H1 (cell line): Measurements from ENCODE around the gene DOK6. TPM values are rescaled to one million over a fixed set of nuclear protein-coding genes. Genes with fewer than 3 reads are reported as not detected.

Source experiments
- CTCF ChIA-PET: fragments of 300-600 bp; sonication (Branson Sonifier 250); formaldehyde crosslinking; loops from one replicate; lab custom pipeline; 2021; ENCODE audit not compliant: partially characterized antibody; lab: Charles Lee
- POLR2A ChIA-PET: fragments of 300-600 bp; sonication (Branson Sonifier 250); formaldehyde crosslinking; loops from one replicate; lab custom pipeline; 2021; ENCODE audit warnings: inconsistent platforms; ENCODE audit not compliant: partially characterized antibody; lab: Charles Lee
- DNase-seq, 2 experiments: peaks; one replicate each; pipeline versions ENCODE4 v3.0.0 to v3.0.0-alpha.2; 2010 to 2022; ENCODE audit warnings: low spot score in 2 of 2, low read depth in 1 of 2, mixed read lengths in 1 of 2
- FAIRE-seq: peaks from 2 replicates; lab custom pipeline; 2011; peaks lifted over from hg19 to GRCh38; lab: Jason Lieb, UNC
- H2AFZ ChIP-seq: 2 replicates; pipeline ENCODE4 v1.8.1; 2012; ENCODE audit warnings: low read length, inconsistent platforms
- H2AK5ac ChIP-seq: 2 replicates; pipeline ENCODE4 v1.6.1; 2013; ENCODE audit warnings: low read depth, low read length
- H2BK120ac ChIP-seq: replicated peaks from 2 replicates; pipeline ENCODE3; 2013; ENCODE audit warnings: low read depth, low read length, inconsistent platforms
- H2BK12ac ChIP-seq: 2 replicates; pipeline ENCODE4 v1.6.1; 2013; ENCODE audit warnings: low read depth, low read length
- H2BK15ac ChIP-seq: 2 replicates; pipeline ENCODE4 v1.6.1; 2013; ENCODE audit warnings: low read length
- H2BK20ac ChIP-seq: 2 replicates; pipeline ENCODE4 v1.6.1; 2013; ENCODE audit warnings: low read length
- H2BK5ac ChIP-seq: 2 replicates; pipeline ENCODE4 v1.6.1; 2013; ENCODE audit warnings: low read depth, low read length
- H3K14ac ChIP-seq: 2 replicates; pipeline ENCODE4 v1.6.1; 2013; ENCODE audit warnings: inconsistent platforms; ENCODE audit not compliant: insufficient read length
- H3K18ac ChIP-seq: 2 replicates; pipeline ENCODE4 v1.6.1; 2013; ENCODE audit warnings: low read length; ENCODE audit errors: extremely low read depth
- H3K23ac ChIP-seq: 2 replicates; pipeline ENCODE4 v1.6.1; 2013; ENCODE audit warnings: inconsistent platforms; ENCODE audit not compliant: insufficient read length
- H3K23me2 ChIP-seq: 2 replicates; pipeline ENCODE4 v1.6.1; 2013; ENCODE audit warnings: low read depth, low read length
- H3K27ac ChIP-seq: 2 replicates; pipeline ENCODE4 v1.6.1; 2011; ENCODE audit warnings: low read depth, low read length, inconsistent platforms
- H3K27me3 ChIP-seq, 4 experiments: replicated peaks in 1 of 4; 1 replicate in 1 of 4; 2 replicates in 3 of 4; pipeline versions ENCODE4 v1.6.1 to v1.8.1; 2011 to 2013; ENCODE audit warnings: low read length in 3 of 4, mild to moderate bottlenecking in 3 of 4, inconsistent platforms in 2 of 4, mixed read lengths in 2 of 4, moderate library complexity in 1 of 4; ENCODE audit not compliant: control insufficient read depth in 3 of 4, insufficient read depth in 3 of 4; ENCODE audit errors: extremely low read depth in 1 of 4
- H3K36me3 ChIP-seq, 4 experiments: 2 replicates each; pipeline versions ENCODE4 v1.6.1 to v1.8.1; 2011 to 2013; ENCODE audit warnings: mild to moderate bottlenecking in 4 of 4, low read length in 3 of 4, moderate library complexity in 2 of 4, control low read depth in 1 of 4, inconsistent platforms in 1 of 4; ENCODE audit not compliant: insufficient read depth in 4 of 4, control insufficient read depth in 2 of 4
- H3K4ac ChIP-seq: replicated peaks from 2 replicates; pipeline ENCODE3; 2013; ENCODE audit warnings: low read length, low read depth, mixed read lengths, inconsistent platforms; ENCODE audit not compliant: insufficient read length
- H3K4me1 ChIP-seq, 4 experiments: replicated peaks in 1 of 4; 1 replicate in 1 of 4; 2 replicates in 3 of 4; pipeline versions ENCODE4 v1.6.1 to v1.8.1; 2011 to 2013; ENCODE audit warnings: low read length in 3 of 4, inconsistent platforms in 2 of 4, mixed read lengths in 1 of 4; ENCODE audit not compliant: insufficient read depth in 4 of 4, control insufficient read depth in 3 of 4
- H3K4me2 ChIP-seq, 2 experiments: 2 replicates each; pipeline versions ENCODE4 v1.6.1 to v1.8.1; 2011 to 2013; ENCODE audit warnings: low read depth in 2 of 2, low read length in 2 of 2, control low read depth in 1 of 2, inconsistent platforms in 1 of 2, mild to moderate bottlenecking in 1 of 2; ENCODE audit not compliant: insufficient read depth in 1 of 2
- H3K4me3 ChIP-seq, 4 experiments: fragments of 200-600, 300-600 bp in 1 of 4; sonication (generic), shearing (Covaris generic), sonication (Bioruptor Twin) in 1 of 4; 2 replicates each; pipeline versions ENCODE4 v1.5.1 to v1.8.1; 2011 to 2016; ENCODE audit warnings: low read length in 4 of 4, low read depth in 3 of 4, control low read depth in 2 of 4, inconsistent platforms in 2 of 4, mild to moderate bottlenecking in 2 of 4, mixed read lengths in 1 of 4, moderate library complexity in 1 of 4; ENCODE audit not compliant: insufficient read depth in 2 of 4; ENCODE audit errors: extremely low read depth in 1 of 4
- H3K56ac ChIP-seq: replicated peaks from 2 replicates; pipeline ENCODE3; 2013; ENCODE audit warnings: low read depth, mild to moderate bottlenecking, mixed read lengths, low read length, inconsistent platforms; ENCODE audit not compliant: insufficient read length
- H3K79me1 ChIP-seq: 2 replicates; pipeline ENCODE4 v1.6.1; 2013; ENCODE audit warnings: low read depth, low read length, control low read depth
- H3K79me2 ChIP-seq, 2 experiments: 2 replicates each; pipeline versions ENCODE4 v1.6.1 to v1.8.1; 2012 to 2013; ENCODE audit warnings: low read length in 2 of 2, mild to moderate bottlenecking in 2 of 2, inconsistent platforms in 1 of 2; ENCODE audit not compliant: insufficient read depth in 2 of 2, control insufficient read depth in 1 of 2
- H3K9ac ChIP-seq, 4 experiments: replicated peaks in 1 of 4; 1 replicate in 1 of 4; 2 replicates in 3 of 4; pipeline versions ENCODE4 v1.6.1 to v1.8.1; 2011 to 2013; ENCODE audit warnings: low read depth in 3 of 4, low read length in 3 of 4, control low read depth in 2 of 4, mild to moderate bottlenecking in 2 of 4, moderate library complexity in 2 of 4, inconsistent platforms in 1 of 4; ENCODE audit errors: extremely low read depth in 1 of 4
- H3K9me3 ChIP-seq, 2 experiments: 2 replicates each; pipeline versions ENCODE4 v1.6.1 to v1.8.1; 2012 to 2013; ENCODE audit warnings: mild to moderate bottlenecking in 2 of 2, moderate library complexity in 2 of 2, control low read depth in 1 of 2, inconsistent platforms in 1 of 2, low read depth in 1 of 2, low read length in 1 of 2, mixed read lengths in 1 of 2; ENCODE audit not compliant: insufficient read depth in 2 of 2
- H4K20me1 ChIP-seq, 2 experiments: replicated peaks in 1 of 2; 2 replicates each; pipeline versions ENCODE3 to v1.8.1; 2011 to 2013; ENCODE audit warnings: inconsistent platforms in 2 of 2, low read length in 2 of 2, mild to moderate bottlenecking in 1 of 2; ENCODE audit not compliant: insufficient read depth in 2 of 2, control insufficient read depth in 1 of 2
- H4K5ac ChIP-seq: 2 replicates; pipeline ENCODE4 v1.6.1; 2013; ENCODE audit warnings: low read length, low read depth, mixed read lengths, inconsistent platforms; ENCODE audit not compliant: insufficient read length
- H4K8ac ChIP-seq: 2 replicates; pipeline ENCODE4 v1.8.0; 2013; ENCODE audit warnings: mild to moderate bottlenecking, moderate library complexity, low read length, inconsistent platforms; ENCODE audit not compliant: insufficient read depth; ENCODE audit errors: extremely low read depth
- H4K91ac ChIP-seq: replicated peaks from 2 replicates; pipeline ENCODE3; 2013; ENCODE audit warnings: low read length, mixed read lengths, inconsistent platforms; ENCODE audit not compliant: insufficient read length
- BCL11A ChIP-seq, 2 experiments: IDR thresholded peaks; one replicate each; pipeline ENCODE4 v1.6.1; 2011; ENCODE audit warnings: low read depth in 2 of 2, low read length in 2 of 2, mild to moderate bottlenecking in 2 of 2
- CHD1 ChIP-seq: IDR thresholded peaks from 2 replicates; pipeline ENCODE4 v1.6.1; 2012; ENCODE audit warnings: low read depth, low read length, improper control_type of control experiment
- RAD21 ChIP-seq, 2 experiments: IDR thresholded peaks in 1 of 2; conservative IDR thresholded peaks in 1 of 2; 2 replicates each; pipeline ENCODE4 v1.6.1; 2011; ENCODE audit warnings: low read depth in 2 of 2, low read length in 2 of 2, improper control_type of control experiment in 1 of 2, inconsistent platforms in 1 of 2, mild to moderate bottlenecking in 1 of 2, moderate library complexity in 1 of 2
- SIX5 ChIP-seq: IDR thresholded peaks from 2 replicates; pipeline ENCODE4 v1.6.1; 2011; ENCODE audit warnings: mild to moderate bottlenecking, low read depth, low read length
- WGBS, 2 experiments: shearing (Covaris generic) in 1 of 2; methylation state at CpG; one replicate each; pipeline versions ENCODE4 v1.1.6 to v1.1.7; 2013 to 2015; ENCODE audit warnings: low lambda C conversion rate in 2 of 2, mixed read lengths in 2 of 2, inconsistent platforms in 1 of 2, low coverage in 1 of 2, missing lambda C conversion rate in 1 of 2; ENCODE audit not compliant: insufficient replicate concordance in 2 of 2, insufficient coverage in 1 of 2, insufficient read length in 1 of 2; ENCODE audit errors: extremely low coverage in 1 of 2, missing lambda C conversion rate in 1 of 2; 5-methylcytosine and 5-hydroxymethylcytosine counted together
- polyA plus RNA-seq, 7 experiments: library from polyadenylated mRNA; depleted of rRNA in 3 of 7; stranded (reverse) in 5 of 7; unstranded in 2 of 7; fragments of >200 nt in 5 of 7; fragments of 200-250 nt in 2 of 7; gene quantifications; 1 replicate in 5 of 7; 2 replicates in 1 of 7; 4 replicates in 1 of 7; pipeline versions ENCODE4 v1.2.1 to v1.2.3, GENCODE V29; 2011 to 2013; ENCODE audit warnings: missing spikeins in 2 of 7, mixed read lengths in 2 of 7
- total RNA-seq: library from RNA; stranded (reverse); fragmentation: NEBNext Ultra II Directional; extraction: Animal tissue kit (Norgen Biotek cat#: 25700); gene quantifications from 2 replicates; pipeline ENCODE4 v1.2.1, GENCODE V29; 2021
- TF ChIP-seq, protein P1 (sequence below), 3 experiments: IDR thresholded peaks; 1 replicate in 2 of 3; 2 replicates in 1 of 3; pipeline versions ENCODE4 v1.5.1 to v1.6.1; 2011; ENCODE audit warnings: low read length in 3 of 3, mild to moderate bottlenecking in 3 of 3, inconsistent platforms in 2 of 3, low read depth in 1 of 3, moderate library complexity in 1 of 3; ENCODE audit not compliant: insufficient read depth in 1 of 3; ENCODE audit errors: control extremely low read depth in 1 of 3

The DOK6 gene
- total and polyA plus RNA-seq, 2 of the 8 experiments (the other 6 are each of a cell fraction or from before 2014, with no cell fraction given): 0.33 to 0.50 TPM

- H3K79me2 ChIP-seq: no peaks in the 10 kb centered on the region
- H3K9me3 ChIP-seq: no peaks in the 10 kb centered on the region
- H3K56ac ChIP-seq: no peak overlapping the region
- peak in 1 of 2 experiments; percentile 44; a peak in 2 of 4 replicates for TF ChIP-seq RAD21 (IDR thresholded peaks at IDR 0.05 in 1 of 2, conservative IDR thresholded peaks at IDR 0.05 in 1 of 2; ENCODE audit: low read depth in 2 of 2, low read length in 2 of 2)
- TF ChIP-seq, protein P1, sequence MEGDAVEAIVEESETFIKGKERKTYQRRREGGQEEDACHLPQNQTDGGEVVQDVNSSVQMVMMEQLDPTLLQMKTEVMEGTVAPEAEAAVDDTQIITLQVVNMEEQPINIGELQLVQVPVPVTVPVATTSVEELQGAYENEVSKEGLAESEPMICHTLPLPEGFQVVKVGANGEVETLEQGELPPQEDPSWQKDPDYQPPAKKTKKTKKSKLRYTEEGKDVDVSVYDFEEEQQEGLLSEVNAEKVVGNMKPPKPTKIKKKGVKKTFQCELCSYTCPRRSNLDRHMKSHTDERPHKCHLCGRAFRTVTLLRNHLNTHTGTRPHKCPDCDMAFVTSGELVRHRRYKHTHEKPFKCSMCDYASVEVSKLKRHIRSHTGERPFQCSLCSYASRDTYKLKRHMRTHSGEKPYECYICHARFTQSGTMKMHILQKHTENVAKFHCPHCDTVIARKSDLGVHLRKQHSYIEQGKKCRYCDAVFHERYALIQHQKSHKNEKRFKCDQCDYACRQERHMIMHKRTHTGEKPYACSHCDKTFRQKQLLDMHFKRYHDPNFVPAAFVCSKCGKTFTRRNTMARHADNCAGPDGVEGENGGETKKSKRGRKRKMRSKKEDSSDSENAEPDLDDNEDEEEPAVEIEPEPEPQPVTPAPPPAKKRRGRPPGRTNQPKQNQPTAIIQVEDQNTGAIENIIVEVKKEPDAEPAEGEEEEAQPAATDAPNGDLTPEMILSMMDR (IDR thresholded peaks at IDR 0.05; ENCODE audit: control extremely low read depth in 1 of 3, insufficient read depth in 1 of 3, low read depth in 1 of 3, low read length in 3 of 3): peak in 1 of 3 experiments; percentile 30; a peak in 2 of 4 replicates
- no peak for TF ChIP-seq BCL11A (IDR thresholded peaks at IDR 0.05; ENCODE audit: low read depth in 2 of 2, low read length in 2 of 2)
- TF ChIP-seq SIX5: no peak
- TF ChIP-seq CHD1: no peak
- H4K91ac ChIP-seq: no peak overlapping the region
- no peaks in the 10 kb centered on the region for H4K20me1 ChIP-seq
- no peaks in the 10 kb centered on the region for H3K27me3 ChIP-seq
- H3K9ac ChIP-seq: no peak overlapping the region
- no peak overlapping the region for H2BK15ac ChIP-seq
- FAIRE-seq (no peak), DNase-seq (no peak)
- H4K5ac ChIP-seq: no peak overlapping the region
- no peaks in the 10 kb centered on the region for H3K36me3 ChIP-seq
- H2BK5ac ChIP-seq: no peak overlapping the region
- H3K4ac ChIP-seq: no peak overlapping the region
- ChIA-PET POLR2A (no interaction called here), CTCF (interaction anchor here (0.6 to 2.3 kb wide), 11 partner anchors 8 to 232 kb away, joined by 3 to 8 read pairs (median 4); no protein-coding TSS in a partner anchor)
- H2BK120ac ChIP-seq: no peak overlapping the region
- H4K8ac ChIP-seq: no peak overlapping the region
- peak overlapping the region; percentile 83; the same call in 1 of the 2 replicates for H2AFZ ChIP-seq
- H3K23me2 ChIP-seq: no peaks in the 10 kb centered on the region
- H3K18ac ChIP-seq: no peak overlapping the region
- H3K79me1 ChIP-seq: no peaks in the 10 kb centered on the region
- H3K4me1 ChIP-seq: no peaks in the 10 kb centered on the region; a peak in 1 of 7 replicates
- H3K27ac ChIP-seq: no peak overlapping the region
- H3K23ac ChIP-seq: no peak overlapping the region
- 86% methylated on average over 1 of the region's 1 CpG; no CpG with 5 or more reads in 1 of the 2 experiments for WGBS, 2 experiments
- no peak overlapping the region for H2AK5ac ChIP-seq
- H2BK12ac ChIP-seq: no peak overlapping the region
- no peak overlapping the region for H3K4me2 ChIP-seq
- H2BK20ac ChIP-seq: no peak overlapping the region
- no peak overlapping the region for H3K14ac ChIP-seq
- no peak overlapping the region for H3K4me3 ChIP-seq
These were observed 453.8 kb downstream of the DOK6 start for GRCh38 chr18:69854455-69854854.
